NCI-H2196 (cell line): ENCODE data around the gene USP43.

Experiments used
- DNase-seq: peaks from one replicate; lab custom pipeline; 2025; ENCODE audit not compliant: unreplicated experiment; lab: John Stamatoyannopoulos, UW

The USP43 gene

GRCh38 chr17:9702914-9703780, 57.8 kb downstream of the USP43 start:
- DNase-seq: no peak

- no peak for DNase-seq
These were observed 58.4 kb downstream of the USP43 start for GRCh38 chr17:9703781-9704082.

- peak; percentile 17 for DNase-seq
These were observed 60.4 kb downstream of the USP43 start for GRCh38 chr17:9705745-9706144.

GRCh38 chr17:9707948-9708347, 62.6 kb downstream of the USP43 start:
- no peak for DNase-seq

- no peak for DNase-seq
These were observed 69.5 kb downstream of the USP43 start for GRCh38 chr17:9714801-9715200.

GRCh38 chr17:9715503-9716016, 70.2 kb downstream of the USP43 start:
- no peak for DNase-seq

- peak; percentile 16 for DNase-seq
These were observed 80.3 kb downstream of the USP43 start for GRCh38 chr17:9725575-9725974.

- DNase-seq: no peak
These were observed 81.0 kb downstream of the USP43 start for GRCh38 chr17:9726291-9726690.

GRCh38 chr17:9728005-9728404, 82.7 kb downstream of the USP43 start:
- DNase-seq: no peak

- DNase-seq: no peak
These were observed 83.2 kb downstream of the USP43 start for GRCh38 chr17:9728564-9728963.

GRCh38 chr17:9729034-9729650, 83.8 kb downstream of the USP43 start:
- DNase-seq: peak; percentile 32

GRCh38 chr17:9729735-9730420, 84.6 kb downstream of the USP43 start:
- no peak for DNase-seq

- DNase-seq: no peak
These were observed 105.2 kb downstream of the USP43 start for GRCh38 chr17:9750524-9750923.

GRCh38 chr17:9755083-9755482, 109.8 kb downstream of the USP43 start:
- DNase-seq: no peak

- no peak for DNase-seq
These were observed 114.9 kb downstream of the USP43 start for GRCh38 chr17:9760266-9760665.

GRCh38 chr17:9763643-9764042, 118.3 kb downstream of the USP43 start:
- DNase-seq: no peak

GRCh38 chr17:9765322-9765721, 120.0 kb downstream of the USP43 start:
- DNase-seq: no peak

GRCh38 chr17:9766970-9767369, 121.7 kb downstream of the USP43 start:
- no peak for DNase-seq

GRCh38 chr17:9767432-9767991, 122.2 kb downstream of the USP43 start:
- no peak for DNase-seq

- DNase-seq: peak; percentile 2
These were observed 123.1 kb downstream of the USP43 start for GRCh38 chr17:9768381-9768934.

GRCh38 chr17:9769036-9769695, 123.8 kb downstream of the USP43 start:
- no peak for DNase-seq
